Transverse colon (tissue), 4 donors: ENCODE data around the gene BANP. TPM values are rescaled to one million over a fixed set of nuclear protein-coding genes. Genes with fewer than 3 reads are reported as not detected.
A peak's percentile ranks its signal among the peaks of the same experiment; 100 is the strongest.

Experiments used
- DNase-seq: peaks from one replicate; pipeline ENCODE4 v3.0.0-alpha.2; 2019
- H3K27ac ChIP-seq, 4 donors: fragments of 200-600 bp; sonication (generic); 2 replicates each; pipeline ENCODE4 v1.5.1; 2016 to 2018; ENCODE audit warnings: inconsistent platforms in 4 of 4
- H3K27me3 ChIP-seq: fragments of 200-600 bp; sonication (generic); 2 replicates; pipeline ENCODE4 v1.5.1; 2017; ENCODE audit warnings: inconsistent platforms
- H3K36me3 ChIP-seq, 4 donors: fragments of 200-600 bp; sonication (generic); 2 replicates each; pipeline ENCODE4 v1.5.1; 2017 to 2019; ENCODE audit warnings: inconsistent platforms in 4 of 4
- H3K4me1 ChIP-seq, 4 donors: fragments of 200-600 bp; sonication (generic); 2 replicates each; pipeline ENCODE4 v1.5.1; 2017 to 2020; ENCODE audit warnings: inconsistent platforms in 4 of 4
- H3K4me3 ChIP-seq, 4 donors: fragments of 200-600 bp; sonication (generic); 1 replicate in 1 of 4; 2 replicates in 3 of 4; pipeline versions ENCODE4 v1.5.1 to v1.6.1; 2017 to 2019; ENCODE audit warnings: inconsistent platforms in 4 of 4
- H3K9me3 ChIP-seq, 2 donors: fragments of 200-600 bp; sonication (generic); 2 replicates each; pipeline ENCODE4 v1.5.1; 2017 to 2019; ENCODE audit warnings: inconsistent platforms in 2 of 2
- CTCF ChIP-seq, 5 experiments: fragments of 200-600 bp in 3 of 5; fragments of 450-650 bp in 2 of 5; sonication (generic) in 3 of 5; IDR thresholded peaks; 1 replicate in 2 of 5; 2 replicates in 3 of 5; pipeline ENCODE4 v1.5.1; 2016 to 2017; ENCODE audit warnings: antibody characterized with exemption in 5 of 5, inconsistent platforms in 3 of 5, mild to moderate bottlenecking in 2 of 5, moderate library complexity in 1 of 5
- EP300 ChIP-seq: sonication (generic); formaldehyde crosslinking; IDR thresholded peaks from one replicate; pipeline ENCODE4 v1.6.1; 2017; ENCODE audit warnings: antibody characterized with exemption, low read depth
- POLR2A ChIP-seq: fragments of 450-650 bp; IDR thresholded peaks from one replicate; pipeline ENCODE4 v1.6.1; 2016; ENCODE audit warnings: antibody characterized with exemption, mild to moderate bottlenecking, moderate library complexity
- POLR2AphosphoS5 ChIP-seq, 3 donors: sonication (generic); formaldehyde crosslinking; IDR thresholded peaks; one replicate each; pipeline ENCODE4 v1.6.1; 2016; ENCODE audit warnings: antibody characterized with exemption in 3 of 3
- WGBS, 2 donors: methylation state at CpG; one replicate each; pipeline ENCODE4 v1.1.5; 2018; ENCODE audit warnings: low coverage in 1 of 2; 5-methylcytosine and 5-hydroxymethylcytosine counted together
- in situ Hi-C, 4 donors: fragments of 200-750 bp; cut with MboI; loops; one replicate each; pipeline versions ENCODE4 v1.15.0 to v1.15.1; 2017; ENCODE audit warnings: low sequenced_read_pairs in 3 of 4, low pct_ligation_motif_present in 1 of 4, low pct_unique_long_range_greater_than_20kb in 1 of 4
- intact Hi-C: fragments of 100-400 bp; cut with DNase I; formaldehyde crosslinking; loops from one replicate; pipeline ENCODE4 v1.15.1; 2023; ENCODE audit warnings: low total_unique reads
- total RNA-seq, 4 donors: library from RNA; depleted of rRNA; stranded (reverse); fragments of >200 nt; gene quantifications; one replicate each; pipeline ENCODE4 v1.1.0, GENCODE V29; 2016

BANP gene
- total RNA-seq, 4 donors from 2014 or later = 15.3 to 25.1 (median 18.7) TPM

DNA sequence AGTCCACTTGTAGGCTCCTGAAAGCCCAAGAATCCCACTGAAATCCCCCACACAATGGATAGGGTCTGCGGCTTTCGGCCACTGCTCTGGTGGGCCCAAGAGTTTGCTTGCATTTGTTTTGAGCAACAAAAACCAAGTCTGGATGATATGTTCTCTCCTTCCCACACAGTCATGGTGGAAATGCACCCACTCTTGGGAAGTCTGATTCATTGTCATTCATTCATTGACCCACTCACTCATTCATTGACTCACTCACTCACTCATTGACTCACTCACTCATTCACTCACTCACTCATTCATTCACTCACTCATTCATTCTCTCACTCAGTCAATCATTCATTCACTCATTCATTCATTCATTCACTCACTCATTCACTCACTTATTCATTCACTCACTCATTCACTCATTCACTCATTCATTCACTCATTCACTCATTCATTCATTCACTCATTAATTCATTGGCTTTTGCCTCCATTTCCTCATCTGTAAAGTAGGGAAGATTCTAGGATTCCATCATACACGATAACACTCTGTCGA, 12.8 kb upstream of the BANP start:
- intact Hi-C loops (no loop called here), in situ Hi-C loops (no loop called here)
- Histone ChIP-seq H3K36me3 (no peaks in the 10 kb centered on the region), H3K4me3 (no peak overlapping the region), H3K4me1 (no peaks in the 10 kb centered on the region), H3K27me3 (no peaks in the 10 kb centered on the region), H3K27ac (no peak overlapping the region), H3K9me3 (no peaks in the 10 kb centered on the region)
- WGBS, 2 donors = 93 to 97% methylated on average over 3 to 4 of the region's 4 CpGs
- DNase-seq = no peak
- no peak for TF ChIP-seq EP300
- no peak for TF ChIP-seq POLR2A

DNA sequence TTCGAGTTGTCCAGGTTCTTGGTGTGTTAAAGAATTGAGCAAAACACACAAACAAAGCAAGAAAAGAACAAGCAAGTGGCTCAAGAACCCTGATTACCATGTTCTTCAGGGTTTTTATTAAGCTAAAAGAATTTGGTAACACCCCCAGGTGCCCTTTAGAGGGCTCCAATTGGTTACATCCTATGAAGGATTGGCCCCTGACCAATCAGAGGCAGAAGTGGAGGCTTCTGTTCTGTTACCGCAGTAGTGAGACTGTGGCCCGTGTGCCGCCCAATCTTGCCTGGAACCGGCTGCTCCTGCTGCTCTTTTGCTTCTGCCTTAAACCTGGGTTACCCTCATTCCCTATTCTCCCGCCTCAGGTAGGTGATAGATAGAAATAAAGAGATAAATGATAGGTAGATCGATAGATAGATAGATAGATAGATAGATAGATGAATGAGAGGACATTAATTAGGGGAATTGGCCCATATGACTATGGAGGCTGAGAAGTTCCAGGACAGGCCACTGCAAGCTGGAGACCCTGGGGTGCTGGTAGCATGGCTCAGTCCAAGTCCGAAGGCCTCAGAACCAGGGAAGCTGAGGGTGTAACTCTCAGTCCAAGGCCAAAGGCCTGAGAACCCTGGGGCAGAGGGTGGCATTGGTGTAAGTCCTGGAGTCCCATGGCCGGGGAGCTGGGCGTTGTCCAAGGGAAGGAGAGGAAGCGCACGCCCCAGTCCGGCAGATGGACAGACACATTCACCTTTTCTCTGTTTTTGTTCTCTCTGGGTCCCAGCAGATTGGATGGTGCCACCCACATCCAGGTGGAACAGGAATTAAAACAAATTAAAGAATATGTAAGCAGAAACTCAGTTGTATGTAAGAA, 11.4 kb upstream of the BANP start:
- Histone ChIP-seq H3K27me3 (no peaks in the 10 kb centered on the region), H3K27ac (no peak overlapping the region), H3K36me3 (no peaks in the 10 kb centered on the region), H3K4me3 (no peak overlapping the region), H3K9me3 (no peaks in the 10 kb centered on the region), H3K4me1 (peaks cover 0 to under 1% (median under 1%) of the 10 kb centered on the region in 4 donors)
- no peak for TF ChIP-seq CTCF (IDR thresholded peaks at IDR 0.05)
- TF ChIP-seq POLR2A = no peak
- no peak for TF ChIP-seq EP300
- no peak for TF ChIP-seq POLR2AphosphoS5 (IDR thresholded peaks at IDR 0.05)
- intact Hi-C loops (no loop called here), in situ Hi-C loops (no loop called here)
- 90 to 91% methylated on average over 10 to 13 of the region's 13 CpGs for WGBS, 2 donors
- no peak for DNase-seq

DNA sequence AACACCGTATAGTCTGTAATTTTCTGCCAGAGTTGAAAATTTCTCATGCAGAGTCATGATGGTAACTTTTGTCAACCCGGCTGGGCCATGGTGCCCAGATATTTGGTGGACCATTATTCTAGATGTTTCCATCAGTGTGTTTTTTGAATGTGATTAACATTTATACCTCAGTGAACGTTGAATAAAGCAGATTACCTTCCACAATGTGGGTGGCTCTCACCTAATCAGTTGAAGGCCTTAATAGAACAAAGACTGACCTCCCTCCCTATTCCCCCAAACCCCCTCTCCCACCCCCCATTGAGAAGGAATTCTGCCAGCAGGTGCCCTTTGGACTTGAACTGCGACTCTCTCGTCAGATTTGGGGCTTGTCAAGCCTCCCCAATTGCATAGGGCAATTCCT, 8.6 kb upstream of the BANP start:
- TF ChIP-seq POLR2AphosphoS5 (IDR thresholded peaks at IDR 0.05) = no peak
- TF ChIP-seq CTCF (IDR thresholded peaks at IDR 0.05) = no peak
- TF ChIP-seq POLR2A = no peak
- TF ChIP-seq EP300 = no peak
- Histone ChIP-seq H3K4me1 (peaks cover 0 to 11% (median 5%) of the 10 kb centered on the region in 4 donors), H3K36me3 (no peaks in the 10 kb centered on the region), H3K9me3 (no peaks in the 10 kb centered on the region), H3K27me3 (no peaks in the 10 kb centered on the region), H3K4me3 (no peak overlapping the region), H3K27ac (no peak overlapping the region)
- no peak for DNase-seq
- intact Hi-C loops (no loop called here), in situ Hi-C loops (no loop called here)
- 63 to 73% methylated on average over 2 to 5 of the region's 5 CpGs for WGBS, 2 donors

DNA sequence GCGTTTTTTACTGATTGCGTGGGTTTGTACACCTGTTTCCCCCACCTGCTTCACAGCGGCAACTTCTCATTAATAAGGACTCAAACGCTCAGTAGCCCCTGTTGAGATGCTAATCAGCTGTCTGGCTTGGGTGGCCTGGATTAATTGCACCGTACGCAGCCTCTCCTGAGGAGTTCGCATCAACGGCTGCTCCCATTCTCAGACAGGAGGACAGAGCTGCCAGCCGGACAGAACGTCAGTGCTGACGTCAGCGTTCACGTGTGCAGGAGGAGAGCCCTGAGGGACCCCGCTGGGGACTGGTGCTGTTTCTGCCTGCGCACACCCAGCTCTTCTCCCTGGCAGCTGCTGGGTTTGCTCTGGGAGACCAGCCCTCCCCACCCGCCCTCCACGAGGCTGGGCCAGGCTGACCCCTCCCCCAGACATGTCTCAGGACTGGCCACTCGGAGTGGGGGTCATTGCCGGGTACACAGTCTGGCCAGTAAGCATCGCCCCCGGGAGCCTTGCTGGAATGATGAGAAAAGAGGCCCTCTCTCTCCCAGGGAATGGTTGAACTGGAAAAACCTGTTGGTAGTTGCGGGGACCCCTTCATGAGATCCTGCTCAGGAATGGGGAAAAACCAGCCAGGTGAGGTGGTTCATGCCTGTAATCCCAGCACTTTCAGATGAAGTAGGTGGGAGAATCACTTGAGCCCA, 5.7 kb upstream of the BANP start:
- Histone ChIP-seq H3K36me3 (no peaks in the 10 kb centered on the region), H3K27me3 (no peaks in the 10 kb centered on the region), H3K27ac (peak overlapping the region; percentile 59 to 81 (median 69)), H3K4me3 (peak overlapping the region; percentile 10 to 40 (median 26)), H3K9me3 (no peaks in the 10 kb centered on the region), H3K4me1 (peaks cover 0 to 15% (median 7%) of the 10 kb centered on the region in 4 donors)
- in situ Hi-C loops (no loop called here), intact Hi-C loops (no loop called here)
- WGBS, 2 donors = 6 to 11% methylated on average over 8 to 17 of the region's 22 CpGs
- TF ChIP-seq EP300 (no peak), POLR2AphosphoS5 (IDR thresholded peaks at IDR 0.05) (peak; percentile 41 to 54 (median 44)), CTCF (IDR thresholded peaks at IDR 0.05) (no peak), POLR2A (no peak)
- DNase-seq = peak; percentile 80
